Measurements from ENCODE around the gene JPT1. TPM values are rescaled to one million over a fixed set of nuclear protein-coding genes. Genes with fewer than 3 reads are reported as not detected.

Gene JPT1, protein sequence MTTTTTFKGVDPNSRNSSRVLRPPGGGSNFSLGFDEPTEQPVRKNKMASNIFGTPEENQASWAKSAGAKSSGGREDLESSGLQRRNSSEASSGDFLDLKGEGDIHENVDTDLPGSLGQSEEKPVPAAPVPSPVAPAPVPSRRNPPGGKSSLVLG
- 100 to 1,000 TPM; 236 to 276 (median 265) TPM for total RNA-seq (2021; fragmentation: NEBNext Ultra II Directional; extraction: Animal tissue kit (Norgen Biotek cat#: 25700))
- long read RNA-seq, partial matches to known transcripts = 0 of 6 reads
- long read RNA-seq, other reads (novel, unspliced or antisense) = 6 of 6 reads

DNA sequence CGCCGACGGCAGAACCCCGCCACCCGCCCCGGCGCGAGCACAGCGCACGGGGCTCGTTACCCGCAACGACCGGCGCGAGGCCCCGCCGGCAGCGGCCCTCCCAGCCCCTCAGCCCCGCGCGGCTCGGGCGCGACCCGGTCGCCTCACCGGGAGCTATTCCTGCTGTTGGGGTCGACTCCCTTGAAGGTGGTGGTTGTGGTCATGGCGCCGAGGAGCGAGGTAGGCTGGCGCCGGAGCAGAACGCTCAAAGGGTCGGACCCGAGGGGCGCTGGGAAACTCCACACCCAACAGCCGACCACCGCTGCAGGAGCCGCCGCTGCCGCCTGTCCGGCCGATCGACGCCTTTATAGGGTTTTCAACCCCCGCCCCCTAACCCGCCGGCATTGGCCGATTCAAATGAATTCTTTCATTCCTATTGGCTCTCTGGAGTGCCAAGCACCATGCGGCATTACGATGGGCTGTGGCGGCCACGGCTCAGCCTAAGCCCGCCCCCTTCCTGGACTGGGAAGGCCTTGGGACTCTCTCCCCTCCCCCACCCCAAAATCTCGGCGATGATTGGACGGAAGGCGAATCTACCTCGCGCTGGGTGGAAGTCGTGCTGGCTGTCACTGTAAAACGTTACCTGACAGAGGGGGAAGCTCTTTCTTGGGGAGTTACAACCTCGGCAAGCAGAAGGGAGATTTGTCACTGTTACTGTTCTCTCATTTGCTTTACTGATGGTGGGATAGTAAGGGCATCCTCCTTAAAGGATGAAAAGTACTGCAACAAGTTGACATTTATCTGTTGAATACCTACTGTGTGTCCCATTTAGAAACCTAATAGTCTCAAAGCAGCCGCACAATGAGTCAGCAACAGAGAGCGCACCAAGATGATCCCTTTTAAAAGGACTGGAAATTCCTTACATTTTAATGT, at the start of gene JPT1:
JPT1 (minus strand) TSS at position 318 of the 912 bp plus-strand sequence; CDS start at position 203, 115 bp downstream.
- H3K36me3 Mint-ChIP-seq (ENCODE audit: low read depth) = peaks cover 10% of the 10 kb centered on the region; the same call in 1 of the 2 replicates

DNA sequence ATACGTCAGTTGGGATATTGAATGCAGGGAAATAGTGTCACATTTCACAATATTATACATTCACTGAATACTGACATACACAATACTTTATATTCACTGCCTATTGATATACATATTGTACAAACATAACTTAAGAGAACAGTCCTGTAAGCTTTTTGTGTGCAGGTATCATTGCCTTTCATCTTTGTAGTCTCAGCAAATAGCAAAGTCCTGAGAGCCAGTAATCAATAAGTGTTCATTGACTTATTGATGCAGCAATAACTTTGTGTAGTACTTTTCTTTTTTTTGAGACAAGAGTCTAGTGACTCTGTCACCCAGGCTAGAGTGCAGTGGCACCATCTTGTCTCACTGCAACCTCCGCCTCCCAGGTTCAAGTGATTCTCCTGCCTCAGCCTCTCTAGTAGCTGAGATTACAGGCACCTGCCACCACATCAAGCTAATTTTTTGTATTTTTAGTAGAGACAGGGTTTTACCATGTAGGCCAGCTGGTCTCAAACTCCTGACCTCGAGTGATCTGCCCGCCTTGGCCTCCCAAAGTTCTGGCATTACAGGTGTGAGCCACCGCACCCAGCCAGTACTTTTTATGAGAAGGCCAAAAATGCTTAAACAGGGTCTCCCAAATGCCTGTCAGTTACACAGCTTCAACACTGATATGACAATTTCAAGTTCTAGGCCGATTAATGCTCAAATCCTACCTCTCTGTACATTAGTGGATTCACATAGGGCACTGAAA, 45.7 kb upstream of the JPT1 start:
- no peak overlapping the region for H3K27ac Mint-ChIP-seq
- TF ChIP-seq, protein P1, sequence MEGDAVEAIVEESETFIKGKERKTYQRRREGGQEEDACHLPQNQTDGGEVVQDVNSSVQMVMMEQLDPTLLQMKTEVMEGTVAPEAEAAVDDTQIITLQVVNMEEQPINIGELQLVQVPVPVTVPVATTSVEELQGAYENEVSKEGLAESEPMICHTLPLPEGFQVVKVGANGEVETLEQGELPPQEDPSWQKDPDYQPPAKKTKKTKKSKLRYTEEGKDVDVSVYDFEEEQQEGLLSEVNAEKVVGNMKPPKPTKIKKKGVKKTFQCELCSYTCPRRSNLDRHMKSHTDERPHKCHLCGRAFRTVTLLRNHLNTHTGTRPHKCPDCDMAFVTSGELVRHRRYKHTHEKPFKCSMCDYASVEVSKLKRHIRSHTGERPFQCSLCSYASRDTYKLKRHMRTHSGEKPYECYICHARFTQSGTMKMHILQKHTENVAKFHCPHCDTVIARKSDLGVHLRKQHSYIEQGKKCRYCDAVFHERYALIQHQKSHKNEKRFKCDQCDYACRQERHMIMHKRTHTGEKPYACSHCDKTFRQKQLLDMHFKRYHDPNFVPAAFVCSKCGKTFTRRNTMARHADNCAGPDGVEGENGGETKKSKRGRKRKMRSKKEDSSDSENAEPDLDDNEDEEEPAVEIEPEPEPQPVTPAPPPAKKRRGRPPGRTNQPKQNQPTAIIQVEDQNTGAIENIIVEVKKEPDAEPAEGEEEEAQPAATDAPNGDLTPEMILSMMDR (IDR thresholded peaks at IDR 0.05) = no peak
- no peaks in the 10 kb centered on the region for H3K9me3 Mint-ChIP-seq
- DNase-seq = no peak
- H3K4me3 Mint-ChIP-seq = no peak overlapping the region
- no peaks in the 10 kb centered on the region; the same call in 1 of the 2 replicates for H3K4me1 Mint-ChIP-seq (ENCODE audit: low read depth)
- no peaks in the 10 kb centered on the region; the same call in 1 of the 2 replicates for H3K27me3 Mint-ChIP-seq (ENCODE audit: insufficient read depth)
- no peaks in the 10 kb centered on the region for H3K36me3 Mint-ChIP-seq (ENCODE audit: low read depth)

More for the DNA sequence above, at the start of gene JPT1:
- Mint-ChIP-seq H3K27me3 (ENCODE audit: insufficient read depth) (peaks cover 12% of the 10 kb centered on the region), H3K9me3 (no peaks in the 10 kb centered on the region), H3K27ac (peak within 1 kb of the TSS; percentile 85), H3K4me1 (ENCODE audit: low read depth) (peaks cover 50% of the 10 kb centered on the region), H3K4me3 (peak within 1 kb of the TSS; percentile 98)
- peak; percentile 98 for DNase-seq
- TF ChIP-seq, protein P1 (IDR thresholded peaks at IDR 0.05) = no peak

DNA sequence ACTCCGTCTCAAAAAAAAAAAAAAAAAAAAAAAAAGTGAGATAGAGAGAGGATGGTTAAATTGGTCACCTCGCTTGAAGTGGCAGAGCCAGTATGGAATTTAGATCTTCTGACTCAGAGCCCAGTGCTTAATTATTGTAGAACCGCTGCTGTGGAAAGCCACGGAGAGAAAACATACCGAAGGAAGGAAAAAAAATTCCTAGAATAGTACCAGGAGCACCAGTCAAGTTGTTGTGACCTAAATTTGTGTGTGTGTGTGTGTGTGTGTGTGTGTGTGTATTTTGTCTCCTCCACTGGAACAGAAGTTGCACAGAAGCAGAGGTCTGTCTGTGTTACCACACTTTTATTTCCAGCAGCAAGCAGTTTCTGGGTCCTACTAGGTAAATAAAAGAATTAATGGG, 40.6 kb upstream of the JPT1 start:
- H3K9me3 Mint-ChIP-seq = no peaks in the 10 kb centered on the region
- no peaks in the 10 kb centered on the region for H3K36me3 Mint-ChIP-seq (ENCODE audit: low read depth)
- H3K4me1 Mint-ChIP-seq (ENCODE audit: low read depth) = no peaks in the 10 kb centered on the region; the same call in 1 of the 2 replicates
- H3K27ac Mint-ChIP-seq = no peak overlapping the region
- H3K4me3 Mint-ChIP-seq = no peak overlapping the region
- H3K27me3 Mint-ChIP-seq (ENCODE audit: insufficient read depth) = no peaks in the 10 kb centered on the region; the same call in 1 of the 2 replicates
- peak; percentile 34 for DNase-seq
- TF ChIP-seq, protein P1 (IDR thresholded peaks at IDR 0.05) = no peak

DNA sequence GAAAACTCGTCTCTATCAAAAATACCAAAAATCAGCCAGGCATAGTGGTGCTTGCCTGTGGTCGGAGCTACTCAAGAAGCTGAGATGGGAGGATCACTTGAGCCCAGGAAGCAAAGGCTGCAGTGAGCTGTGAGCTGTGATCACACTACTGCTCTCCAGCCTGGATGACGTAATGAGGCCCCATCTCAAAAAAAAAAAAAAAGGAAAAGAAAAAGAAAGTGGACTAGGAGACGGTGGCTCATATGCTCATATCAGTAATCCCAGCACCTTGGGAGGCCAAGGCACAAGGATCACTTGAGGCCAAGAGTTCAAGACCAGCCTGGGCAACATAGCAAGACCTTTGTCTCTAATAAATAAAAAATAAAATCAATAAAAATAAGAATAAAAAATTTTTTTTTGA, 37.3 kb upstream of the JPT1 start:
- H3K27me3 Mint-ChIP-seq (ENCODE audit: insufficient read depth) = no peaks in the 10 kb centered on the region; the same call in 1 of the 2 replicates
- DNase-seq = peak; percentile 8
- TF ChIP-seq, protein P1 (IDR thresholded peaks at IDR 0.05) = no peak
- no peaks in the 10 kb centered on the region for H3K36me3 Mint-ChIP-seq (ENCODE audit: low read depth)
- no peak overlapping the region for H3K4me3 Mint-ChIP-seq
- no peak overlapping the region for H3K27ac Mint-ChIP-seq
- H3K4me1 Mint-ChIP-seq (ENCODE audit: low read depth) = peaks cover 7% of the 10 kb centered on the region
- H3K9me3 Mint-ChIP-seq = no peaks in the 10 kb centered on the region

DNA sequence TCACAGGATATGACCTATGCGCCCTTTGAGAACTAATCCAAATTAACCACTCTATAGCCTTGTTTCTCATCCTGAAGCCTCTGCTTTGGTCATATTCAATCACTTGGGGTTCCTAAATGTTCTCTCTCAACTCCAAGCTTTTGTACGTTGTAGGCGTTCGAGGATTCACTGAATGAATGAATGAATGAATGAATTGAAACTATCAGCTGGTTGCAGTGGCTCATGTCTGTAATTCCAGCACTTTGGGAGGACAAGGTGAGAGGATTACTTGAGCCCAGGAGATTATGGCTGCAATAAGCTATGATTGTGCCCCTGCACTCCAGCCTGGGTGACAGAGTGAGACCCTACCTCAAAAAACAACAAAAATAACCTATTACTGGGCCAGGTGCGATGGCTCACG, 34.3 kb upstream of the JPT1 start:
- no peaks in the 10 kb centered on the region for H3K36me3 Mint-ChIP-seq (ENCODE audit: low read depth)
- H3K27ac Mint-ChIP-seq = no peak overlapping the region
- H3K4me1 Mint-ChIP-seq (ENCODE audit: low read depth) = peaks cover 17% of the 10 kb centered on the region
- no peak for DNase-seq
- no peak overlapping the region for H3K4me3 Mint-ChIP-seq
- no peaks in the 10 kb centered on the region for H3K9me3 Mint-ChIP-seq
- H3K27me3 Mint-ChIP-seq (ENCODE audit: insufficient read depth) = no peaks in the 10 kb centered on the region; the same call in 1 of the 2 replicates
- TF ChIP-seq, protein P1 (IDR thresholded peaks at IDR 0.05) = no peak

Data from HFFc6 (cell line).